ENCODE data around the gene ATP9B. TPM values are rescaled to one million over a fixed set of nuclear protein-coding genes. Genes with fewer than 3 reads are reported as not detected.

The ATP9B gene
- total and polyA plus RNA-seq, 10 donors: 7.5 to 58.4 (median 42.7) TPM

GRCh38 chr18:79173742-79174141 is 104.5 kb downstream of the ATP9B start:
- Histone ChIP-seq H3K36me3 (peaks cover 0 to 61% (median 20%) of the 10 kb centered on the region in 6 donors), H3K27ac (no peak overlapping the region), H3K9me3 (no peaks in the 10 kb centered on the region), H3K4me3 (no peak overlapping the region), H3K27me3 (replicated peaks in 1 of 7) (no peaks in the 10 kb centered on the region), H3K4me1 (peaks cover 0 to 14% (median 0%) of the 10 kb centered on the region in 6 donors)
- no peak for DNase-seq
- WGBS, 5 donors: 48 to 80% (median 69%) methylated on average over 2 of the region's 2 CpGs
- no peak for TF ChIP-seq POLR2AphosphoS5 (IDR thresholded peaks at IDR 0.05)
- no peak for TF ChIP-seq CTCF (IDR thresholded peaks at IDR 0.05 in 8 of 11, conservative IDR thresholded peaks at IDR 0.05 in 3 of 11)
- no peak for TF ChIP-seq POLR2A (IDR thresholded peaks at IDR 0.05)
- intact Hi-C loops (cut with DNase I; ENCODE audit: low total_unique reads): no loop called here

GRCh38 chr18:79178113-79178531 is 108.9 kb downstream of the ATP9B start:
- H3K9me3 ChIP-seq: no peaks in the 10 kb centered on the region
- TF ChIP-seq POLR2AphosphoS5 (IDR thresholded peaks at IDR 0.05) (no peak), CTCF (IDR thresholded peaks at IDR 0.05 in 8 of 11, conservative IDR thresholded peaks at IDR 0.05 in 3 of 11) (no peak), POLR2A (IDR thresholded peaks at IDR 0.05) (no peak)

GRCh38 chr18:79182047-79182713 is 113.0 kb downstream of the ATP9B start:
- H3K27me3 ChIP-seq (replicated peaks in 1 of 7): no peaks in the 10 kb centered on the region
- no peak for DNase-seq
- no peaks in the 10 kb centered on the region for H3K4me1 ChIP-seq
- intact Hi-C loops (cut with DNase I; ENCODE audit: low total_unique reads): no loop called here
- no peaks in the 10 kb centered on the region for H3K9me3 ChIP-seq
- peaks cover 0 to 30% (median 11%) of the 10 kb centered on the region in 6 donors for H3K36me3 ChIP-seq
- 94 to 99% (median 98%) methylated on average over 3 of the region's 3 CpGs for WGBS, 5 donors
- no peak for TF ChIP-seq POLR2A (IDR thresholded peaks at IDR 0.05)
- TF ChIP-seq POLR2AphosphoS5 (IDR thresholded peaks at IDR 0.05): no peak
- TF ChIP-seq CTCF (IDR thresholded peaks at IDR 0.05 in 8 of 11, conservative IDR thresholded peaks at IDR 0.05 in 3 of 11): no peak
- no peak overlapping the region for H3K27ac ChIP-seq
- no peak overlapping the region for H3K4me3 ChIP-seq

More at GRCh38 chr18:79178113-79178531, 108.9 kb downstream of the ATP9B start:
- no peak overlapping the region for H3K4me3 ChIP-seq
- DNase-seq: no peak
- intact Hi-C loops (cut with DNase I; ENCODE audit: low total_unique reads): no loop called here
- H3K27me3 ChIP-seq (replicated peaks in 1 of 7): no peaks in the 10 kb centered on the region
- H3K36me3 ChIP-seq: peaks cover 0 to 53% (median 20%) of the 10 kb centered on the region in 6 donors
- no peak overlapping the region for H3K27ac ChIP-seq
- WGBS, 5 donors: 94 to 97% (median 96%) methylated on average over 10 of the region's 10 CpGs
- no peaks in the 10 kb centered on the region for H3K4me1 ChIP-seq

- Histone ChIP-seq H3K4me3 (no peak overlapping the region), H3K27me3 (replicated peaks in 1 of 7) (no peaks in the 10 kb centered on the region), H3K4me1 (no peaks in the 10 kb centered on the region), H3K9me3 (no peaks in the 10 kb centered on the region), H3K36me3 (peaks cover 0 to 40% (median 3%) of the 10 kb centered on the region in 6 donors), H3K27ac (no peak overlapping the region)
- intact Hi-C loops (cut with DNase I; ENCODE audit: low total_unique reads): no loop called here
- TF ChIP-seq CTCF (IDR thresholded peaks at IDR 0.05 in 8 of 11, conservative IDR thresholded peaks at IDR 0.05 in 3 of 11) (no peak), POLR2A (IDR thresholded peaks at IDR 0.05) (no peak), POLR2AphosphoS5 (IDR thresholded peaks at IDR 0.05) (no peak)
- WGBS, 5 donors: 94 to 97% (median 96%) methylated on average over 3 of the region's 3 CpGs
- no peak for DNase-seq
These were observed 116.5 kb downstream of the ATP9B start for GRCh38 chr18:79185648-79186047.

Data from spleen (tissue), 11 donors.